ENCODE measurements around the gene MLLT6.
"Not testable (repeated sequence)": the region's sequence is repeated elsewhere in the genome, so short reads cannot be mapped to it uniquely, and the experiment has no call there.

MLLT6 gene

GRCh38 chr17:38709104-38709820 is 4.2 kb downstream of the MLLT6 start:
- DNase-seq, result no peak

- no peak for DNase-seq
Observed at GRCh38 chr17:38709864-38710603, 5.0 kb downstream of the MLLT6 start.

- DNase-seq, result no peak
Observed at GRCh38 chr17:38710604-38710962, 5.5 kb downstream of the MLLT6 start.

GRCh38 chr17:38710985-38711384 is 5.9 kb downstream of the MLLT6 start:
- DNase-seq, result no peak

GRCh38 chr17:38711792-38712571 is 6.9 kb downstream of the MLLT6 start:
- DNase-seq, result no peak

GRCh38 chr17:38712593-38712992 is 7.5 kb downstream of the MLLT6 start:
- no peak for DNase-seq

- no peak for DNase-seq
Observed at GRCh38 chr17:38713456-38714075, 8.5 kb downstream of the MLLT6 start.

- no peak for DNase-seq
Observed at GRCh38 chr17:38715216-38715943, 10.3 kb downstream of the MLLT6 start.

GRCh38 chr17:38716368-38717005 is 11.4 kb downstream of the MLLT6 start:
- no peak for DNase-seq

GRCh38 chr17:38717139-38717745 is 12.2 kb downstream of the MLLT6 start:
- DNase-seq, result no peak

GRCh38 chr17:38719289-38719942 is 14.3 kb downstream of the MLLT6 start:
- DNase-seq, result no peak

- no peak for DNase-seq
Observed at GRCh38 chr17:38719943-38720641, 15.0 kb downstream of the MLLT6 start.

- DNase-seq, result no peak
Observed at GRCh38 chr17:38720941-38721340, 15.9 kb downstream of the MLLT6 start.

GRCh38 chr17:38721802-38722201 is 16.7 kb downstream of the MLLT6 start:
- DNase-seq, result no peak

GRCh38 chr17:38724337-38724988 is 19.4 kb downstream of the MLLT6 start:
- no peak for DNase-seq

- DNase-seq, result no peak
Observed at GRCh38 chr17:38725066-38725465, 20.0 kb downstream of the MLLT6 start.

- not testable (repeated sequence) for DNase-seq
Observed at GRCh38 chr17:38726145-38726544, 21.1 kb downstream of the MLLT6 start.

GRCh38 chr17:38727736-38728135 is 22.7 kb downstream of the MLLT6 start:
- DNase-seq, result peak; percentile 86

GRCh38 chr17:38728290-38728831 is 23.3 kb downstream of the MLLT6 start:
- peak; percentile 60 for DNase-seq
